Measurements from ENCODE around the gene IDS.

DNA sequence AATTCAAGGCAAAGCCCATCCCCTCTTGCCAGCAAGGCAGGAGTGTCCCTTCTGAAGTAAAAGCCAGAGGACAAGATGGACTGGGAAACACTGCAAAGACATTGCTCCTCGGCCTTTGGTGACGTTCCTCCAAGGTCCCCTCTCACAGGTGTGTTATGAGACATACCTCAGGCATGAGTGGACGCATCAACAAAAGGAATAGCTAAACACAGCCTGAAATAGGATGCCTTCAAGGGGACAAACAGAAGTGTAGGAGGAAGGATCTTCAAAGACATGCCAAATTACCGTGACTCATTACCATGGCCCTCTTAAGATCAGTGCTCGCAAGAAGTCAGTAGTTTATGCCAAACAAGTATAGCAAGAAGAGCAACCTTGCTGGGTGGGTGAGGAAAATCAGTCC is 6.0 kb upstream of the IDS start:
- TF ChIP-seq CTCF (conservative IDR thresholded peaks at IDR 0.05) (no peak), ZFX (IDR thresholded peaks at IDR 0.05) (no peak)
